ENCODE measurements around the gene C1QTNF8. TPM values are rescaled to one million over a fixed set of nuclear protein-coding genes. Genes with fewer than 3 reads are reported as not detected.

The C1QTNF8 gene
- total RNA-seq, 4 donors from 2014 or later = not detected

- 84% methylated on average over 14 of the region's 15 CpGs for WGBS
- no peak for DNase-seq (ENCODE audit: extremely low spot score)
- H3K27me3 ChIP-seq = peaks cover 0 to 96% (median 17%) of the 10 kb centered on the region in 4 donors
- intact Hi-C loops (cut with DNase I) = no loop called here
- no peaks in the 10 kb centered on the region for H3K36me3 ChIP-seq
- TF ChIP-seq EP300 (IDR thresholded peaks at IDR 0.05) = no peak
- no peak for TF ChIP-seq POLR2A (IDR thresholded peaks at IDR 0.05; ENCODE audit: low read depth)
- TF ChIP-seq CTCF (IDR thresholded peaks at IDR 0.05) = no peak
- TF ChIP-seq POLR2AphosphoS5 (IDR thresholded peaks at IDR 0.05) = no peak
- peaks cover 0 to 8% (median 3%) of the 10 kb centered on the region in 4 donors for H3K9me3 ChIP-seq
- peaks cover 0 to 30% (median 10%) of the 10 kb centered on the region in 4 donors for H3K4me1 ChIP-seq
- H3K4me3 ChIP-seq = no peak overlapping the region
- no peak overlapping the region for H3K27ac ChIP-seq (replicated peaks in 1 of 4)
These were observed 53.8 kb downstream of the C1QTNF8 start for GRCh38 chr16:1042049-1042744.

- 20% methylated on average over 1 of the region's 29 CpGs for WGBS
- H3K36me3 ChIP-seq = no peaks in the 10 kb centered on the region
- H3K4me3 ChIP-seq = no peak overlapping the region
- H3K4me1 ChIP-seq = peaks cover 0 to 16% (median 6%) of the 10 kb centered on the region in 4 donors
- peaks cover 0 to 8% (median 3%) of the 10 kb centered on the region in 4 donors for H3K9me3 ChIP-seq
- intact Hi-C loops (cut with DNase I) = no loop called here
- peaks cover 0 to 96% (median 17%) of the 10 kb centered on the region in 4 donors for H3K27me3 ChIP-seq
- TF ChIP-seq CTCF (IDR thresholded peaks at IDR 0.05) (no peak), POLR2AphosphoS5 (IDR thresholded peaks at IDR 0.05) (no peak), POLR2A (IDR thresholded peaks at IDR 0.05; ENCODE audit: low read depth) (no peak), EP300 (IDR thresholded peaks at IDR 0.05) (no peak)
- H3K27ac ChIP-seq (replicated peaks in 1 of 4) = no peak overlapping the region
- DNase-seq (ENCODE audit: extremely low spot score) = no peak
These were observed 55.7 kb downstream of the C1QTNF8 start for GRCh38 chr16:1040346-1040745.

GRCh38 chr16:1039762-1040161 is 56.3 kb downstream of the C1QTNF8 start:
- Histone ChIP-seq H3K4me3 (no peak overlapping the region), H3K36me3 (no peaks in the 10 kb centered on the region), H3K9me3 (peaks cover 0 to 8% (median 3%) of the 10 kb centered on the region in 4 donors), H3K27me3 (peaks cover 0 to 96% (median 12%) of the 10 kb centered on the region in 4 donors), H3K27ac (replicated peaks in 1 of 4) (no peak overlapping the region), H3K4me1 (peaks cover 0 to 11% (median 5%) of the 10 kb centered on the region in 4 donors)
- 65% methylated on average over 7 of the region's 11 CpGs for WGBS
- no peak for DNase-seq (ENCODE audit: extremely low spot score)
- intact Hi-C loops (cut with DNase I) = no loop called here
- TF ChIP-seq CTCF (IDR thresholded peaks at IDR 0.05) (no peak), POLR2A (IDR thresholded peaks at IDR 0.05; ENCODE audit: low read depth) (no peak), POLR2AphosphoS5 (IDR thresholded peaks at IDR 0.05) (no peak), EP300 (IDR thresholded peaks at IDR 0.05) (no peak)

GRCh38 chr16:1038932-1039331 is 57.1 kb downstream of the C1QTNF8 start:
- Histone ChIP-seq H3K4me3 (no peak overlapping the region), H3K9me3 (peaks cover 0 to 8% (median 3%) of the 10 kb centered on the region in 4 donors), H3K27me3 (peaks cover 0 to 92% (median 9%) of the 10 kb centered on the region in 4 donors), H3K36me3 (no peaks in the 10 kb centered on the region), H3K4me1 (peaks cover 0 to 4% (median 2%) of the 10 kb centered on the region in 4 donors), H3K27ac (replicated peaks in 1 of 4) (no peak overlapping the region)
- 90% methylated on average over 5 of the region's 12 CpGs for WGBS
- DNase-seq (ENCODE audit: extremely low spot score) = no peak
- no peak for TF ChIP-seq EP300 (IDR thresholded peaks at IDR 0.05)
- TF ChIP-seq CTCF (IDR thresholded peaks at IDR 0.05) = no peak
- TF ChIP-seq POLR2A (IDR thresholded peaks at IDR 0.05; ENCODE audit: low read depth) = no peak
- TF ChIP-seq POLR2AphosphoS5 (IDR thresholded peaks at IDR 0.05) = no peak
- intact Hi-C loops (cut with DNase I) = no loop called here

Other genes starting within 250 kb of the C1QTNF8 start
- 10 to 100 TPM; 14.5 to 32.0 (median 23.8) TPM for gene LMF1, start 125.3 kb downstream of the C1QTNF8 start, total RNA-seq
- 1 to 10 TPM; 4.1 to 4.6 (median 4.3) TPM for gene SOX8, start 114.5 kb downstream of the C1QTNF8 start, total RNA-seq
- not detected for gene SSTR5, start 23.5 kb downstream of the C1QTNF8 start, total RNA-seq
- 100 to 1,000 TPM; 225 to 361 (median 259) TPM for gene CACNA1H, start 56.9 kb upstream of the C1QTNF8 start, total RNA-seq
- gene TPSG1, start 129.0 kb upstream of the C1QTNF8 start, total RNA-seq = 1 to 10 TPM in 2 of 4 donors, under 1 TPM in 2; 0.39 to 2.9 (median 1.00) TPM
- gene TPSB2, start 133.9 kb upstream of the C1QTNF8 start, total RNA-seq = 100 to 1,000 TPM in 2 of 4 donors, 10 to 100 TPM in 1, 1 to 10 TPM in 1; 7.5 to 304 (median 199) TPM
- gene TPSAB1, start 144.5 kb upstream of the C1QTNF8 start, total RNA-seq = 100 to 1,000 TPM in 3 of 4 donors, 10 to 100 TPM in 1; 15.6 to 237 (median 126) TPM
- 1 to 10 TPM; 1.7 to 5.3 (median 2.2) TPM for gene TPSD1, start 159.8 kb upstream of the C1QTNF8 start, total RNA-seq
- 10 to 100 TPM; 42.8 to 70.5 (median 63.9) TPM for gene UBE2I, start 213.4 kb upstream of the C1QTNF8 start, total RNA-seq
- gene BAIAP3, start 237.4 kb upstream of the C1QTNF8 start, total RNA-seq = 1 to 10 TPM; 1.3 to 4.2 (median 2.3) TPM

Data from esophagus muscularis mucosa (tissue), 4 donors.